ENCODE measurements around the gene HECTD1. TPM values are rescaled to one million over a fixed set of nuclear protein-coding genes. Genes with fewer than 3 reads are reported as not detected.
"Not testable (repeated sequence)": the region's sequence is repeated elsewhere in the genome, so short reads cannot be mapped to it uniquely, and the experiment has no call there.

Gene HECTD1
- total RNA-seq, 1 experiment from 2014 or later: 88.5 TPM

DNA sequence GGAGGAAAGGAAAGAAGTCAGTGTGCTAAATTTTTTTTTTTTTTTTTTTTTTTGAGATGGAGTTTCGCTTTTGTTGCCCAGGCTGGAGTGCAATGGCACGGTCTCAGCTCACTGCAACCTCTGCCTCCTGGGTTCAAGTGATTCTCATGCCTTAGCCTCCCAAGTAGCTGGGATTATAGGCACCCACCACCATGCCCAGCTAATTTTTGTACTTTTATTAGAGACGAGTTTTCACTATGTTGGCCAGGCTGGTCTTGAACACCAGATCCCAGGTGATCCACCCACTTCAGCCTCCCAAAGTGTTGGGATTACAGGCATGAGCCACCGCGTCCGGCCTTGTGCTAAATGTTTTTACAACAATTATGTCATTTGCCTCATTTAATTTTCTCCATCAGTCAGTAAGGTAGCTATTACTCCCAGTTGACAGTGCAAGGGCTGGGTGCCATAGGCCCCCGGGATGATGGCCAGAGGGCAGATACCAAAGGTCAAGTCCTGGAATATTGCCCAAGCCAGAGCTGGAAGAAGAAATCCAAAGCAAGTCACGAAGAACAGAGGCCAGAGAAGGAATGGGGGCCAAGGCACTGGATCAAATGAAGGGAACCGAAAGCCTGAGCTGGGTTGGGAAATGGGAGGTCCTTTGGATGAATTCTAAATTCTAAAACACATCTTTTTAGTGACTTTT is 154.5 kb downstream of the HECTD1 start:
- POLR2A ChIA-PET: interaction anchor here (0.7 kb wide), 1 partner anchor 239 kb away, joined by 5 read pairs; no protein-coding TSS in a partner anchor
- H3K36me3 Mint-ChIP-seq; CTCF ChIA-PET; H3K9me3 Mint-ChIP-seq; H3K27me3 Mint-ChIP-seq (ENCODE audit: low read depth); H3K4me1 Mint-ChIP-seq; DNase-seq (ENCODE audit: low spot score); H3K4me3 Mint-ChIP-seq; ATAC-seq; H3K27ac Mint-ChIP-seq: not testable (repeated sequence)
- TF ChIP-seq GABPB1 (CRISPR knock-in tag; IDR thresholded peaks at IDR 0.05): peak; percentile 55

DNA sequence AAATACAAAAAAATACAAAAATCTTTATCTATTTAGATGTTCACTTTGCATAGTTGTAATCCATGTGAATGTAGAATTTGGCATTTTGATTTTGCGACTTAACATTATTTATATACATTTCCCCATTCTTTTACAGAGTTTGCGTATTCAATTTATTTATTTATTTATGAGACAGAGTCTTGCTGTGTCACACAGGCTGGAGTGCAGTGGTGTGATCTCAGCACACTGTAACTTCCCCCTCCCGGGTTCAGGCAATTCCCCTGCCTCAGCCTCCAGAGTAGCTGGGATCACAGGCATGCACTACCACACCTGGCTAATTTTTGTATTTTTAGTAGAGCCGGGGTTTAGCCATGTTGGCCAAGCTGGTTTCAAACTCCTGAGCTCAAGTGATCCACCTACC is 156.1 kb downstream of the HECTD1 start:
- H3K4me1 Mint-ChIP-seq: no peaks in the 10 kb centered on the region
- H3K27ac Mint-ChIP-seq: no peak overlapping the region
- CTCF ChIA-PET: no interaction called here
- 0 out of 2 replicates have a peak, but pooled peaks cover 3% of the 10 kb centered on the region for H3K36me3 Mint-ChIP-seq
- no peaks in the 10 kb centered on the region for H3K27me3 Mint-ChIP-seq (ENCODE audit: low read depth)
- H3K9me3 Mint-ChIP-seq: peaks cover 3% of the 10 kb centered on the region; the same call in 1 of the 2 replicates
- DNase-seq (ENCODE audit: low spot score) (no peak), ATAC-seq (no peak)
- POLR2A ChIA-PET: no interaction called here
- H3K4me3 Mint-ChIP-seq: no peak overlapping the region
- no peak for TF ChIP-seq GTF2I (CRISPR knock-in tag; conservative IDR thresholded peaks at IDR 0.05)
- no peak for TF ChIP-seq TP53 (CRISPR knock-in tag; IDR thresholded peaks at IDR 0.05)
- no peak for TF ChIP-seq SP1 (CRISPR knock-in tag; conservative IDR thresholded peaks at IDR 0.05)
- no peak for TF ChIP-seq ZNF671 (CRISPR knock-in tag; IDR thresholded peaks at IDR 0.05)
- TF ChIP-seq, protein P1, sequence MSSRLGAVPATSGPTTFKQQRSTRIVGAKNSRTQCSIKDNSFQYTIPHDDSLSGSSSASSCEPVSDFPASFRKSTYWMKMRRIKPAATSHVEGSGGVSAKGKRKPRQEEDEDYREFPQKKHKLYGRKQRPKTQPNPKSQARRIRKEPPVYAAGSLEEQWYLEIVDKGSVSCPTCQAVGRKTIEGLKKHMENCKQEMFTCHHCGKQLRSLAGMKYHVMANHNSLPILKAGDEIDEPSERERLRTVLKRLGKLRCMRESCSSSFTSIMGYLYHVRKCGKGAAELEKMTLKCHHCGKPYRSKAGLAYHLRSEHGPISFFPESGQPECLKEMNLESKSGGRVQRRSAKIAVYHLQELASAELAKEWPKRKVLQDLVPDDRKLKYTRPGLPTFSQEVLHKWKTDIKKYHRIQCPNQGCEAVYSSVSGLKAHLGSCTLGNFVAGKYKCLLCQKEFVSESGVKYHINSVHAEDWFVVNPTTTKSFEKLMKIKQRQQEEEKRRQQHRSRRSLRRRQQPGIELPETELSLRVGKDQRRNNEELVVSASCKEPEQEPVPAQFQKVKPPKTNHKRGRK (CRISPR knock-in tag; IDR thresholded peaks at IDR 0.05; ENCODE audit: borderline replicate concordance): no peak
- TF ChIP-seq NFE2L1 (CRISPR knock-in tag; IDR thresholded peaks at IDR 0.05): no peak

DNA sequence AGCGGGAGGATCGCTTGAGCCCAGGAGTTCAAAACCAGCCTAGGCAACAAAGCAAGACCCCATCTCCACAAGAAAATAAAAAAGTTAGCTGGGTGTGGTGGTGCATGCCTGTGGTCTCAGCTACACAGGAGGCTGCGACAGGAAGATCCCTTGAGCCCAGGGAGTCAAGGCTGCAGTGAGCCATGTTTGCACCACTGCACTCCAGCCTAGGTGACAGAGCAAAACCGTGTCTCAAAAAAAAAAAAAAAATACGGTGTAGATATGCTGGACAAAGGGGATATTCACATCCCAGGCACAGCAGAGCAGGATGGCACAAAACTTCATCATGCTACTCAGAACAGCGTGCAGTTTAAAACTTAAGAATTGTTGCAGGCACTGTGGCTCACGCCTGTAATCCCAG is 156.6 kb downstream of the HECTD1 start:
- CTCF ChIA-PET: no interaction called here
- POLR2A ChIA-PET: no interaction called here
- Mint-ChIP-seq H3K27ac (no peak overlapping the region), H3K27me3 (ENCODE audit: low read depth) (no peaks in the 10 kb centered on the region), H3K4me1 (no peaks in the 10 kb centered on the region), H3K4me3 (no peak overlapping the region), H3K9me3 (peaks cover 3% of the 10 kb centered on the region; the same call in 1 of the 2 replicates), H3K36me3 (0 out of 2 replicates have a peak, but pooled peaks cover 3% of the 10 kb centered on the region)
- ATAC-seq (no peak), DNase-seq (ENCODE audit: low spot score) (no peak)
- no peak for TF ChIP-seq FOXJ3 (CRISPR knock-in tag; IDR thresholded peaks at IDR 0.05; ENCODE audit: borderline replicate concordance)
- TF ChIP-seq, protein P2, sequence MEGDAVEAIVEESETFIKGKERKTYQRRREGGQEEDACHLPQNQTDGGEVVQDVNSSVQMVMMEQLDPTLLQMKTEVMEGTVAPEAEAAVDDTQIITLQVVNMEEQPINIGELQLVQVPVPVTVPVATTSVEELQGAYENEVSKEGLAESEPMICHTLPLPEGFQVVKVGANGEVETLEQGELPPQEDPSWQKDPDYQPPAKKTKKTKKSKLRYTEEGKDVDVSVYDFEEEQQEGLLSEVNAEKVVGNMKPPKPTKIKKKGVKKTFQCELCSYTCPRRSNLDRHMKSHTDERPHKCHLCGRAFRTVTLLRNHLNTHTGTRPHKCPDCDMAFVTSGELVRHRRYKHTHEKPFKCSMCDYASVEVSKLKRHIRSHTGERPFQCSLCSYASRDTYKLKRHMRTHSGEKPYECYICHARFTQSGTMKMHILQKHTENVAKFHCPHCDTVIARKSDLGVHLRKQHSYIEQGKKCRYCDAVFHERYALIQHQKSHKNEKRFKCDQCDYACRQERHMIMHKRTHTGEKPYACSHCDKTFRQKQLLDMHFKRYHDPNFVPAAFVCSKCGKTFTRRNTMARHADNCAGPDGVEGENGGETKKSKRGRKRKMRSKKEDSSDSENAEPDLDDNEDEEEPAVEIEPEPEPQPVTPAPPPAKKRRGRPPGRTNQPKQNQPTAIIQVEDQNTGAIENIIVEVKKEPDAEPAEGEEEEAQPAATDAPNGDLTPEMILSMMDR (IDR thresholded peaks at IDR 0.05): no peak
- no peak for TF ChIP-seq CREB1 (CRISPR knock-in tag; IDR thresholded peaks at IDR 0.05)
- TF ChIP-seq, protein P3, sequence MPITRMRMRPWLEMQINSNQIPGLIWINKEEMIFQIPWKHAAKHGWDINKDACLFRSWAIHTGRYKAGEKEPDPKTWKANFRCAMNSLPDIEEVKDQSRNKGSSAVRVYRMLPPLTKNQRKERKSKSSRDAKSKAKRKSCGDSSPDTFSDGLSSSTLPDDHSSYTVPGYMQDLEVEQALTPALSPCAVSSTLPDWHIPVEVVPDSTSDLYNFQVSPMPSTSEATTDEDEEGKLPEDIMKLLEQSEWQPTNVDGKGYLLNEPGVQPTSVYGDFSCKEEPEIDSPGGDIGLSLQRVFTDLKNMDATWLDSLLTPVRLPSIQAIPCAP (CRISPR knock-in tag; IDR thresholded peaks at IDR 0.05): no peak
- no peak for TF ChIP-seq ATF1 (CRISPR knock-in tag; IDR thresholded peaks at IDR 0.05)
- TF ChIP-seq, protein P4, sequence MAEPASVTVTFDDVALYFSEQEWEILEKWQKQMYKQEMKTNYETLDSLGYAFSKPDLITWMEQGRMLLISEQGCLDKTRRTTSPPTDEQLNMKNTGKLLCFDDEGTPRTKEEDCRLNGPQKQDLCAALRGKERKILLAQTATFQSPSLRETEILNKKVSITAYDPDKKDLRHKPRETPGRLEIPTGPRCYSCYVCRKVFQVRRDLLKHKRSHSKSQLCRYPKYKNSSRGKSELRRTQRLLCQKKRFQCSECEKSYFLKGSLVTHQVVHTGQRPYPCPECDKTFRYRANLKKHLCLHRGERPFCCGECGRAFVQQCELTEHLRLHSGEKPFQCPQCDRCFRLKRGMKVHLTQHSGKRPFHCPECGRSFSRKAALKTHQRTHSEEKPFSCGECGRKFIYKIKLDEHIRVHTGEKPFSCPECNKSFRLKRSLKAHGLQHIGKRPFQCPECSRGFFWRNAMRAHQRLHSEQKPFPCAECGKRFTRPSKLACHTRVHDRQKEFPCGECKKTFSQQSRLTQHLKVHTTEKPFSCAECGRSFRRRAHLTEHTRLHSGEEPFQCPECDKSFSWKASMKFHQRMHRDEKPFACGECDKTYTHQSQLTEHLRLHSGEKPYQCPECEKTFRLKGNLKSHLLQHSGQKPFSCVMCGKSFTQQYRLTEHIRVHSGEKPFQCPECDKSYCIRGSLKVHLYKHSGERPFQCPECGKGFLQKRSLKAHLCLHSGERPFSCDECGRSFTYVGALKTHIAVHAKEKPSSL (CRISPR knock-in tag; conservative IDR thresholded peaks at IDR 0.05): no peak
- TF ChIP-seq, protein P5, sequence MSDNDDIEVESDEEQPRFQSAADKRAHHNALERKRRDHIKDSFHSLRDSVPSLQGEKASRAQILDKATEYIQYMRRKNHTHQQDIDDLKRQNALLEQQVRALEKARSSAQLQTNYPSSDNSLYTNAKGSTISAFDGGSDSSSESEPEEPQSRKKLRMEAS (CRISPR knock-in tag; IDR thresholded peaks at IDR 0.05): no peak
- TF ChIP-seq CREM (CRISPR knock-in tag; IDR thresholded peaks at IDR 0.05): no peak
- TF ChIP-seq NFYB (CRISPR knock-in tag; conservative IDR thresholded peaks at IDR 0.05; ENCODE audit: low read depth): no peak
- TF ChIP-seq ELF4 (CRISPR knock-in tag; IDR thresholded peaks at IDR 0.05; ENCODE audit: low read depth): no peak
- TF ChIP-seq, protein P6, sequence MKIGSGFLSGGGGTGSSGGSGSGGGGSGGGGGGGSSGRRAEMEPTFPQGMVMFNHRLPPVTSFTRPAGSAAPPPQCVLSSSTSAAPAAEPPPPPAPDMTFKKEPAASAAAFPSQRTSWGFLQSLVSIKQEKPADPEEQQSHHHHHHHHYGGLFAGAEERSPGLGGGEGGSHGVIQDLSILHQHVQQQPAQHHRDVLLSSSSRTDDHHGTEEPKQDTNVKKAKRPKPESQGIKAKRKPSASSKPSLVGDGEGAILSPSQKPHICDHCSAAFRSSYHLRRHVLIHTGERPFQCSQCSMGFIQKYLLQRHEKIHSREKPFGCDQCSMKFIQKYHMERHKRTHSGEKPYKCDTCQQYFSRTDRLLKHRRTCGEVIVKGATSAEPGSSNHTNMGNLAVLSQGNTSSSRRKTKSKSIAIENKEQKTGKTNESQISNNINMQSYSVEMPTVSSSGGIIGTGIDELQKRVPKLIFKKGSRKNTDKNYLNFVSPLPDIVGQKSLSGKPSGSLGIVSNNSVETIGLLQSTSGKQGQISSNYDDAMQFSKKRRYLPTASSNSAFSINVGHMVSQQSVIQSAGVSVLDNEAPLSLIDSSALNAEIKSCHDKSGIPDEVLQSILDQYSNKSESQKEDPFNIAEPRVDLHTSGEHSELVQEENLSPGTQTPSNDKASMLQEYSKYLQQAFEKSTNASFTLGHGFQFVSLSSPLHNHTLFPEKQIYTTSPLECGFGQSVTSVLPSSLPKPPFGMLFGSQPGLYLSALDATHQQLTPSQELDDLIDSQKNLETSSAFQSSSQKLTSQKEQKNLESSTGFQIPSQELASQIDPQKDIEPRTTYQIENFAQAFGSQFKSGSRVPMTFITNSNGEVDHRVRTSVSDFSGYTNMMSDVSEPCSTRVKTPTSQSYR (CRISPR knock-in tag; IDR thresholded peaks at IDR 0.05): no peak
- no peak for TF ChIP-seq CBFB (CRISPR knock-in tag; IDR thresholded peaks at IDR 0.05; ENCODE audit: low read depth)
- TF ChIP-seq, protein P7, sequence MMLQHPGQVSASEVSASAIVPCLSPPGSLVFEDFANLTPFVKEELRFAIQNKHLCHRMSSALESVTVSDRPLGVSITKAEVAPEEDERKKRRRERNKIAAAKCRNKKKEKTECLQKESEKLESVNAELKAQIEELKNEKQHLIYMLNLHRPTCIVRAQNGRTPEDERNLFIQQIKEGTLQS (CRISPR knock-in tag; conservative IDR thresholded peaks at IDR 0.05): no peak
- TF ChIP-seq, protein P8, sequence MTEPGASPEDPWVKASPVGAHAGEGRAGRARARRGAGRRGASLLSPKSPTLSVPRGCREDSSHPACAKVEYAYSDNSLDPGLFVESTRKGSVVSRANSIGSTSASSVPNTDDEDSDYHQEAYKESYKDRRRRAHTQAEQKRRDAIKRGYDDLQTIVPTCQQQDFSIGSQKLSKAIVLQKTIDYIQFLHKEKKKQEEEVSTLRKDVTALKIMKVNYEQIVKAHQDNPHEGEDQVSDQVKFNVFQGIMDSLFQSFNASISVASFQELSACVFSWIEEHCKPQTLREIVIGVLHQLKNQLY (CRISPR knock-in tag; IDR thresholded peaks at IDR 0.05): no peak
- TF ChIP-seq SP1 (CRISPR knock-in tag; conservative IDR thresholded peaks at IDR 0.05): no peak
- no peak for TF ChIP-seq ETV6 (CRISPR knock-in tag; IDR thresholded peaks at IDR 0.05)

All from WTC11 (cell line).